ENCODE measurements around the gene GOLGA6L7.
"Not testable (repeated sequence)": the region's sequence is repeated elsewhere in the genome, so short reads cannot be mapped to it uniquely, and the experiment has no call there.

The GOLGA6L7 gene, protein sequence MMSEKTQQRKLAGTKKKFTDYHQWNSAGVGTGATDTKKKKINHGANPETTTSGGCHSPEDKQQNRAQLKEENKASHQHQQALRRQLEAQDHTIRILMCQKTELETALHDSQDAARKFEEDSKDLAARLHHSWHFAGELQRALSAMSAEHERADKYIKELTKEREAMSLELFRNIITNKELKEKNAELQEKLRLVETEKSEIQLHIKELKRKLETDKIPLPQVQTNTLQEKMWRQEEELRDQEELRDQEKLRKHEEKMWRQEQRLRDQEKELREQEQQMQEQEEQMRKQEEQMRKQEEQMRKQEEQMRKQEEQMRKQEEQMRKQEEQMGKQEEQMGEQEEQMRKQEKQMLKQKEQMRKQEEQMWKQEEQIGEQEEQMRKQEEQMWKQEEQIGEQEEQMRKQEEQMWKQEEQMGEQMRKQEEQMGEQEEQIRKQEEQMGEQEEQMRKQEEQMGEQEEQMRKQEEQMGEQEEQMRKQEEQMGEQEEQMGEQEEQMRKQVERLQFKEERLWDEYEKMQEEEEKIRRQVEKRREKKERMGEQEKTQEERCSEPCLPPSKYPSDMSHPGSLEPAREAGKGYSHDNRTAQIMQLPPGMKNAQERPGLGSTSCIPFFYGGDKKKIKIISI

DNA sequence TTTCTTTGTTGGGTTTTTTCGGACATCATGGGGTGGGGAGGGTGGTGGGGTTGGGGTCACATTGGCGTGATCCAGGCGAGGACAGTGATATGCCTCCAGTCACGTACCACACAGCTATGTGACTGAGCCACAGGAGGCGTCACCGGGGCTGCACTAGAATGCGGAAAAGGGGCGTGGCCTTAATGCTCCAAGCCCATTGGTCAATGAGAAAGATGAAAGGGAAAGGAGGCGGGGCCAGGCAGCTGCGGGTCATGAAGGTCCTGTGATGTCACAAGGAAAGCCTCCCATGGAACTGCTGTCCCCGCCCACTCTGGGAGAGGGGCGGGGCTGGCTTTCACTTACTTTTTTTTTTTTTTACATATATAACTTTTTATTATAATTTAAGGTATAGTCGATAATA is at the start of gene GOLGA6L7:
GOLGA6L7 (minus strand) TSS at position 124 of the 400 bp plus-strand sequence; CDS start at position 29, 95 bp downstream.
- DNase-seq, result not testable (repeated sequence)

DNA sequence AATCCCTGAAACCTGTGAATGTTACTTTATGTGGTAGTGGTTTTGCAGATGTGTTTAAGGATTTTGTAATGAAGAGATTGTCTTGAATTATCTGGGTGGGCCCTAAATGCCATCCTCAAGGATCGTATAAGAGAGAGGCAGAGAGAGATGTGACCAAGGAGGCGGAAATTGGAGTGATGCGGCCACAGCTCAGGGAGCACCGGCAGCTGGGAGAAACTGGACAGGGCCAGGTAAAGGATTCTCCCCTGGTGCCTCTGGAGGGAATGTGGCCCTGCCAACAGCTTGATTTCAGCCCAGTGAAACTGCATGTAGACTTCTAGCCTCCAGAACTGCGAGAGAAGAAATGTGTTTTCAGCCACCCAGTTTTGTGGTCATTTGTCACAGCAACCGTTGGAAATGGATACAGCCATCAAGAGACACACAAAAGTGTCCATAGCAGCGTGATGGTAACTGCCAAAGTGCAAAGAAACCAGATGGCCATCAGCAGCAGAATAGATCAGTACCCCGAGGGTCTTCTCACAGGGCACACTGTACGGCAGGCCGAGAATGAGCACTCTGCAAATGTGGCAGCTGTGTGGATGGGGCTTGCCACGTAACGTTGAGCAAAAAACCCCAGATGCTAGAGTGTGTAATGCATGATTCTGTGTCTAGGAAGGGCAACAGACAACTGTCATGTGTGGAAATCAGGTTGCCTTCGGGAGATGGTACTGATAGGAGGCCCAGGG is 49.6 kb upstream of the GOLGA6L7 start:
- DNase-seq, result no peak

DNA sequence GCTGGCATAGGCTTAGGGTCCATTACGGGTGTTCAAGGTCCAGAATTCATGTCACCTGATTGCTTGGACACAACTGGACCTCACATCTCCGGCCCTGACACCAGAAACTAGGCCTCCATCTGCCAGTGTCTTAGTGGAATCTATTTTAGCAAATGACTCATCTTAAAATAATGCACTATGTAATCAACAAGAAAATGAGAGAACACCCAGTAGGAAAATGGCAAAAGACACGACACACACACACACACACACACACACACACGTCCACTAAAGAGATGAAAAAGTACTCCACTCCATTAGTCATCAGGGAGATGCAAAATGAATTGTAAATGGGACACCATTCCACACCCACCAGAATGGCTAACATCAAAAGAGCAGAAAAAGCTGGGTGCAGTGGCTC is 48.5 kb upstream of the GOLGA6L7 start:
- DNase-seq, result no peak

DNA sequence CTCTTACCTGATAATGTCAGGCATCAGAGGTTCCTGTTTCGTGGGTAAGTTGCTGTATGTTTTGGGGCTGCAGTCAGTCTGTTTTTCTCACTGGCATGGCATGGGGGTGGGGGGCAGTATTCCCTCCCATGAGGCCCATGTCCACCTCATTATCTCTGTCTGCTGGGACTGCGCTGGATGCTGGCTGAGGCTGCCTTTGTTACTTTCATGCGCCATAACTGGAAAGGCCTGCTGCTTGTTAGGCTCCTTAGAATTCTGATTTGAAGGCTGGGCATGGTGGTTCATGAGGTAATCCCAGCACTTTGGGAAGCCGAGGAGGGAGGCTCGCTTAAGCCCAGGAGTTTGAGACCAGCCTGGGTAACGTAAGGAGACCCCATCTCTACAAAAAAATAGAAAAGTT is 47.1 kb upstream of the GOLGA6L7 start:
- DNase-seq, result no peak

DNA sequence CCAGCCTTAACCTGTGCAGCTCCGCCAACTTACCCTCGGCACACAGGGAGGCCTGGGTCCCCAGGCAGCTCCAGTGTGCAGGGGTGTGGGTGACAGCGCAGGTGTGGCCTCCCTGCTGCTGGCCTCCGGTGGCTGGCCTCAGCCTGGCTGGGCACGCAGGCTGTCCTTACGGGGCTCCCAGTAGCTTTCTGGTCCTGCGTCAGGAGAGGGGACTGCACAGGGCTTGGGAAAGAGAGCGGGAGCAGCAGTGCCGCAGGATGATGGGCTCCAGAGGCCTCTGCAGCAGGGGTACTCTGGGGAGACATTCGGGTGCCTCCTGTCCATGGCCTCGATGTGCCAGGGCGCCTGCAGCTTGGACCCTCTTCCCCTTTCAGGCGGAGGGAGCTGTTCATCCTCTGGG is 46.7 kb upstream of the GOLGA6L7 start:
- no peak for DNase-seq

DNA sequence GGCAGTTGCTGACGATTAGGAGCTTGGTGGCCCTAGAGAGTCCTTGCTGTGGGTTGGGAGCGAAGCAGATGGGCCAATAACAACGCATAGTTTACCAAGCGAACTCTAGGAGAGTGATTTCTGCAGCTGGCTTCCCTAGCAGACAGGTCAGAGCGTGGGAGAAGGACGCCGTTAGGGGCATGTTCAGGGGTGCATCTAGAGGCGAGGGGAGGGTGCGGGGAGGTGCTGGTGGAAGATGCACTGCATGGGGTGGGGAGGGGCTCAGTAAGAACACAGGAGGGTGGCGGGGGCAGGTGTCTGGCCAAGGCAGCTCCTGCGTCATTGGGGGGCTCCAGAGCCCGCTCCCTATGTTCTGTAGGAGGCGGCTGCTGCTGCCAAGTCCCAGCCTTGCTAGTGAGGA is 46.2 kb upstream of the GOLGA6L7 start:
- DNase-seq, result no peak

DNA sequence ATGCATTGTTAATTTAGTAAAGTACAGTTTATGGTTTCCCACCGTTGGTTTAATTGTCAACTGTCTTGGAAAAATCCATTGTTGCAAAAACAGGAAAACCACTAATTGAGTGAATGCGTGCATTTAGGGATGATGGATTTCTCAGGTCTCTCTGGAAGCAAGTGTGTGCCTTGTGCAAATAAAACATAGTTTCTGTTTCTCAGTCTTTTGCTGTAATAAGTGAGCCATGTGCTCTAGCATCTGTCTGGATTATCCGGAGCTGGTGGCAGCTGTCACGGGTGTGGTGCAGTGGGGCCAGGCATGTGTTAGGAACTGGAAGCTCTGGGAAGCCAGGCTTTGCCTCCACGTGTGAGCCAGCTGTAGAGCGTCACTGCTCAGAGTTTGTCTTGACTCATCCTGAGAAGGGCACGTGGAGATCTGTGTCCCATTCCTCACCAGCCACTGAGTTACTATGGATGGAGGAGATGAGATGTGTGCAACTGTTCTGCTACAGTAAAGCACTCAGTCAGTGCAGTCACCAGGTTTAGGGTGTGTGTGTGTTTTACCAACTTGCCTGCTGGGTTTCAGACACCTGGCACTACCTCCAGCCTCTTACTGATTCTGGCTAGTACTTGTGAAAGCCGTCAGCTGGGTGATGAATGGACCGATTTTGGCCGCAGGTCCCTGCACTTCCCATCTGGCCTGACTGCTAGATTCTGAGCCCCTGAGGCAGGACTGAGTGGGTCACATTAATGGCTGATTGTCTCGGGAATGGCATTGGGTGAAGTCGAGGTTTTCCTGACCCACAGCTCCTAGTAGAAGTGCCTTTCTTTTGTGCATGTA is 44.6 kb upstream of the GOLGA6L7 start:
- no peak for DNase-seq

DNA sequence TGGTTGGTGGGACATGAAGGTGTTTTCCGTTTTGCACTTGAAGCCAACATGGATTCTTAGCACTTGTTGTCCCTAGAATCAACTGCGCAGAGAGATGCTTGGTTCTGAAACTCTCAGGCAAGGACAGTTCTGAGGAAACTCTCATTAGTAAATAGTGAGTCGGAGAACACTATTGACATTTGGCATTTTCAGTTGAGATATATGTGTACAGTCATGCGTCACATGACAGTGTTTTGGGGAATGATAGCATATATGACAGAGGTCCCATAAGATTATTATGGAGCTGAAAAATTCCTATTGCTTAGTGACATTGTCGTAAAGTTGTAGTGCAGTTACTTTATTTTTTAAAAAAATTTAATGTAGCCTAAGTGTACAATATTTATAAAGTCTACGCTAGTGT is 43.1 kb upstream of the GOLGA6L7 start:
- no peak for DNase-seq

DNA sequence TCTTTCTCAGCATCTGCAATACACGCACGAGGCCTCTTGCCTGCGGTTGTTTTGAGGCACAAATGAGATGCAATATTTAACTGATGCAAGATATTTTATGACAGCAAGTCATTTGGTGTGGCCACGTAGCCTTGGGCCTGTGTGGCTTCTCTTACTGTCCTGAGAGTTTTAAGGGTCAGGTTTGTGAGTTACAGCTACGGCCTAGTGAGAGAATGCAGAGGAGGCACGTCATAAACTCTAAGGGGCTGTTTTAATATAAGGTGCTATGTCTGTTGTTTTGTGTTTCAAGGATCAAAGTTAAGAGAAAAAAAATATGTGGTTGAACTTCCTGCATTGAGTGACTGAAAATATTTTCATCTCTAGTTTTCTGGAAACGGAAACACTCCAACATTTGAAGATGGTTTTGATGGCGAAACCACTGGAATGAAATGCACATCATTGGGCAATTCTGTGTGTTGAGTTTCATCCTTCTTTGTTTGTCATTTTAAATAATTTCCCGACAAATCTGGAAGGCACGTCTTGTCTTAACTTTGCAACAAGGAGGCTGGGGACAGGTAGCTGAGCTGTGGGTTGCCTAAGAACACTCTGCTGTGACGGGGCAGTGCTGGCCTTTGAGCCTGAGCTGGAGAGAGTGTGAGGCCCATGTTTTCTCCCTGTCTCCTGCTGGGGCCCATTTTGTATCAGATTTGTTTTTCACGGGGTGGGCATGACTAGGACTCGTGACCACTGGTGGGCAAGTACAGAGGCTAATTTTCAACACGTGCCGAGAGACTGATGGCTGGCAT is 42.5 kb upstream of the GOLGA6L7 start:
- no peak for DNase-seq

DNA sequence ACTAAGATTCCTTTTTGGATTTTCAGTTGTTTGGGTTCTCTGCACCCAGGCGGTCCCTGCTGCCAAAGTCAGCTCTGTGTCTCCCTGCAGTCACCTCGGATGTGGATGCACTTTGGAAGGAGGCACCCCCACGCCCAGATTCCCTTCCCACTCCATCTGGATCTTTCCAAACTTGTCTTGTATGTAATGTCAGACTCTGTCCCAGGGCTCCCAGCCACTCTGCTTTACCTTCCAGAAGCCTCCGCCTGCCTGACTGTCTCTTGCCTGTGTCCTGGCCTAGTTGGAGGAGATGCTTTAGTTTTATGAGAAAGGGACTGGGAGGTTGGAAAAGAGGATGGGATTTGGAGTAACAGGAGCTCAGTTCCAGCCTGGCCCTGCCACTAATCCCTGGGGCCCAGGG is 41.8 kb upstream of the GOLGA6L7 start:
- not testable (repeated sequence) for DNase-seq

DNA sequence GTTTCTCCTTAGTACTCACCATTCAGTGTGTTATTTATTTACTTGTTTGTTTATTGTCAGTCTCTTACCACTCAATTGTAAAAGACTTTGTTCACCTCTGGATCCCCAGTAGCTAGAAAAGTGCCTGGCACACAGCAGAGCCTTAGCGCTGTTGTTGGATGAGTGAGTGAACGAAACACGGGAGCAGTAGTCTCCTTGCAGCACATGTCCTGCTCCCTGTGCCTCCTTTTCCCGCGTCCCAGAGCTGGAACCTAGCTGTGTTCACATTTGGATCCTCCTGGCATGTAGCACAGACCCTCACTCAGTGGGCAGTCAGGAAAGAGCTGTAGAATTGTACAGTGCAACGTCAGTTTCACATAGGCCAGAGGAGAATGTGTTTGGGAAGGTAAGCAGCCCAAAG is 41.4 kb upstream of the GOLGA6L7 start:
- DNase-seq, result not testable (repeated sequence)

DNA sequence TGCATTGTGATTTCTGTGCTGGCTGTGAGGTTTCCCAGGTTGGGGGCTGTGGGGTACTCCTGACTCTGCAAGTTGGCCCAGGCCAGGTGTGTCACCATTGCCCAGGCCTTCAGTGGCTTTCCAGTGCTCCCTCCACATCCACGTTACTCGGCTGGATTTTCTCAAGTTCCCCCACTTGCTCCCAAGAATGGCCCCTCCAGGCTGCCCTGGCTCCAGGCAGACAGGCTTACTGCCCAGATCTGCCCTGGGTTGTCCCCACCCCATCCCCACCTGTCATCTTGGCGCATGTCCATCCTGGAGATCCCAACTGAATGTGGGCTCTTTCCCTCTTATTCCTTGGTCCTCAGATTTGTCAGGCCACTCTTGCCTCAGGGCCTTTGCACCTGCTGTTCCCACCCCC is 40.9 kb upstream of the GOLGA6L7 start:
- no peak for DNase-seq

DNA sequence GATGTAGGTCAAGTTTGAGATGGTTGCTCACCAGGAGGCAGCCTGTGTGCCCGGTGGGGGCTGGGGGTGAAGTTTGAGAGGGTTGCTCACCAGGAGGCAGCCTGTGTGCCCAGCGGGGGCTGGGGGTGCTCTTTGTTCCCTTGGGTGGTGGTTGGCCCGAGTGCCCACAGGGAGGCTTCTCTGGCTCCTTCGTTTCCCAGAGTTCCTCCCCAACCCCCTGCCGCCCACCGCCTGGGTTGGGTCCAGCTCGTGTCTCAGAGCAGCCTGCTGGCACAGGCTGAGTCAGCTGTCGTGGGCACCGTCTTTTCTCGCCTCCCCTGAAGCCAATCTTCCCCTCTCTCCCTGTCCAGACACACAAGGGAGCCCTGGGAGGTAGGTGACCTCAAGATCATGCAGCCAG is 40.5 kb upstream of the GOLGA6L7 start:
- DNase-seq, result no peak

DNA sequence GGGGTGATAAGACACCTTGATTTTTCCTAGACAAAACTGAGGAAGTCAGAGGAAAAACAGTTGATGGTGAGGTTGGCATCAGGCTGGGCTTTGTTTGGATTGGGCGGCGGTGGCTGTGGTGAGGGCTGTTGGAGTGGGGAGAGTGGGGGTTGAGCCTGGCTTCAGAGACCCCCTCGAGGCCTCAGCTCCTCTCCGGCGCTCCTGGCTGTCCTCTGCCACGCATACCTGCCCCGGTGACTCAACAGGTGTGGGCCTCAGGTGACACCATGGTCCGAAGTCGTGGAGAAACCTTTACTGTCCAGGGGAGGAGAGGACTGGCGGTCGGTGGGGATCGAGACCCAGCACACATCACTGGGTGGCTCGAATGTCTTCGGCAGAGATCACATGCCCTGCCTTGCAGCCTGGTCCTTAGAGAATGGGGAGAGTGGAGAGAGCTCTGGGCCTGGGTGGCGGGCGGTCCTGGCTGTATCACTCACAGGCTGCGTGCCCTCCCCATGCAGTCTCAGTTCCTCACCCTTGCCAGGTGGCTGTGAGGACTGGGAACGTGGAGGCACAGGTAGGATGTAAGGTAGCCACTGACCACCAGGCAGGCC is 40.0 kb upstream of the GOLGA6L7 start:
- DNase-seq, result no peak

DNA sequence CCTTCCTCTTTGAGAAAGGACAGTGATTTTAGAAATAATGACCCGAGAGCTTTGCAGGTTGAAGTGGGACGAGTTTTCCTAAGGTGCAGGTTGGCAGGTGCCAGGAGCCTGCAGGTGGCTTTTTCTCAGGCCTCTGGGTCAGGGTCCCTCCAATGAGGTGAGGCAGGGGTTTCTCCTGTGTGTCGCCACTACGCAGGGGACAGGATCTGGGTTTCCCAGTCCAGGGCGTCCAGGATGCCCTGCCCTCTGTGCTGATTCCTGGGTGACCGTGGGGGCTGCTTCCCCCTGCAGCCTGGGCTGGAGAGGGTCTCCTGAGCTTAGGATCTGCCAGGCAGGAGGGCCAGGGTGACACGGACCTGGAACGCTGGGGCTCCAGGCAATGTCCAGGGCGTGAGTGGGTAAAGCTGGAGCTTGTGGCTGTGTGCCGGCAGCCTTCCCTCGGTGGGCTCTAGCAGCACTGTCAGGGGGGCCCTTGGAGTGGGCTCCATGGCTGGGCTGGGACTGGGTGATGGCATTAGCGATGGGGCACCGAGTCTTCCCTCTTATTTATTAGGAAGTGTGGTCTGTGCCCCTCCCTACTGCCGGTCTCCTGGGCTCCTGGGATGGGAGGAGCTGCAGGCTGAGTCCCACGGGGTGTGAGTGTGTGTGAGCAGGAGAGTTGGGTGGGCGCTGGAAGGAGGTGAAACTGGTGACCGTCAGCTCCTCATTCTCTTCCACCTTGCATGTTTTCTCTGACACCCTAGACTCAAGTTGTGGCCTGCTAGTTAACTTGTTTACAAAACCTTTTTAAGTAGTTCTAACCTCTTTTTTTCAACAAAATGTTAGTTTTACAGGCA is 39.1 kb upstream of the GOLGA6L7 start:
- DNase-seq, result no peak

DNA sequence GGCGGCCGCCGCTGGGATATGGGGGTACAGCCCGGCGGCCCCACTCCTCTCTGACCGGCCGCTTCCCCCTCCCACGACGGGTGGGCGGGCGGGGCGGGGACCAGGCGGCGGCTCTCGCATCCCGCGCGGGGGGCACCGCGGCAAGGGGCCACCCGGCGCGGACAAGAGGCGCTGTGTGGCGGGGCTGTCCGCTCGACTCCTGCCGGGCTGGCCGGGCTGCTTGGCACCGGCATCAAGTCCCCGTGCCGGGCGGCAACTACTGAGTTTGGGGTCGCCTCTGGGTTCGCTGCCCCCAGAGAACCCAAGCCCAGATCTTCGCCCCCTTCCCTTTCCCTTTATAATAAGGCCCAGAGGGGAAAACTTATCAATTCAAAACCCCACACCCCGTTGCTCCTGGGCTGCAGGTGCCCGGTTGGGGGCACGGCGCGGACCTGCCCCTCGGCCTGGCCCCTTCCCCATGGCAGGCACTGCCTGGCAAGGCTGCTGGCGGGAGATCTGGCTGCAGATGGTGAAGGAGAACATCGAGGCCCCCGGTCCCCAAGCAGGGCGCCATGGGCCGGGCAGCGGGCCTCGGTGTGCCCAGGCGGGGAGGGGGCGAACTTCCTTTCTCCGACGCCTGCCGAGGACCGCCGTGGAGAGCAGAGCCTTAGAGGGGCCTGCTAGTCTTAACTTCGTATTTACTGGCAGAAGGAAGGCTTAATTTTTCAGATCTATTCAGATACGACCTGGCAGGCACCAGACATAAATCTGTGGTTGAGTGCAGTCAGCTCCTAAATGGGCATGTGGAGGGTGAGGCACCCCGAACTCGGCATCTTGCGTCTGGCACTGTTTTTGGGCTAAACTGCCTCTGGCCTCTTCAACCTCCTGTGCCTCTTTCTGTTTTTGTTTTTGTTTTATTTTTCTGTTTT is 38.2 kb upstream of the GOLGA6L7 start:
- DNase-seq, result no peak

DNA sequence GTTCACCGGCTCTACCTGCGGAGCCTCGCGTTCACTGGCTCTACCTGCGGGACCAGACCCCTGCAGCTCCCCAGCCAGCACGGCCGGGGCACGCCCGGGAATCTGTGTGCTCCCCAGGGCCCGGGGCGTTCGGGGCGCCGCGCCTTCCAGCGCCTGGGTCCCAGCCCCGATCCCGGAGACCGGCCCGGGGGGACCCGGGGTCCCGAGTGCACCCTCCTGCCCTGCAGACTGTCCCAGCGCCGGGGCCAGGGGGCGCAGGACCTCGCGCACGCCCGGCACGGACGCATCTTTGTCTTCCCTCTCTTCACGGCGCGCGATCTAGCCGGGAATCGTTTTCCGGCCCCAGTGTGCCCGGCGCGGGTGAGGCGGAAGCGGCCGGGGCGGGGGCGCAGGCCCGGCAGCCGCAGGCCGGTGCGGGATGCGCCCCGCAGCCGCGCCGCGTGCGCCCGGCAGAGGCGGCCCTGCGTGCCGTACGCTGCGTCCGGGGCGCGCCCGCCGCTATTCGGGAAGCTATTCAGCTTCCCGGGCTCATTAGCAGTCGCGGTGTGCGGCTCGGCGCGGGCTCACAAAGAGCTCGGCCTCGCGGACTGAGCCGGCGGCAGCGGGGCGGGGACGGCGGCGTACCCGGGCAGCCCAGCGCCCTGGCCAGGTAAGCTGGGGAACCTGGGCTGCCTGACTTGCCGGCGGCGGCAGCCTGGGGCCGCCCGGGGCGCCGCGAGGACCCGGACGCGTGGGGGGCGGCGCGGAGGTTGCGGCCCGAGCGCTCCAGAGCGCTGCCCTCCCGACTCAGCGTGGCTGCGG is 37.4 kb upstream of the GOLGA6L7 start, which contains the start of gene APBA2:
APBA2 (plus strand) TSS at position 345 of the 801 bp plus-strand sequence. CDS start 167,911 bp downstream, outside the sequence.
- no peak for DNase-seq

DNA sequence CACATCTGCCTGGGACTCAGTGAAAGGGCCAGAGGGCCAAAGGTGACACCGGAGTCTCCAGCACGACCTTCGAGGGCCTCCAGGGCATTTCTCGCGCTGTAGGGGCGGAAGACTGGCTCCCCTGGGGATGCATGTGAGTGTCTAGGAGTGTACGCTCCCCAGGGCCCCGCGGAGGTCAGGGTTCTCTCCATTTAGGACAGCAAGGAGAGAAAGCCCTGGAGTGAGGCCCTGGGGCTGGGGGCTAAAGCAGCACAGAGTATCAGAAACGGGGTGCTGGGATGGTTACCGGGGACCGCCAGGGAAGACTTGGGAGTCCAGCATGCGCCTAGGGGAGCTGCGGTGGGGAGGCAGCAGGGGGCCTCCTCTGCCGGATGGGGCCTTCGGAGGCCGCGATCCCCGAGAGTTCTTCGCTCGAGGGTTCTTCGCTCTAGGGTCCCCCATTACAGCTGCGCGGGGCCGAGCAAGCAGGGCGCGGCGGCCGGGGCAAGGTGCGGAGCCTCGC is 36.7 kb upstream of the GOLGA6L7 start:
- no peak for DNase-seq

Measured in NCI-H2029 (cell line).